ENCODE data around the gene PRPH. TPM values are rescaled to one million over a fixed set of nuclear protein-coding genes. Genes with fewer than 3 reads are reported as not detected.

Gene PRPH
- total and polyA plus RNA-seq, 2 of the 8 experiments (the other 6 are each of a cell fraction or from before 2014, with no cell fraction given), result 0.79 to 1.4 TPM

GRCh38 chr12:49339464-49339861, 44.5 kb downstream of the PRPH start (continued):
- TF ChIP-seq KDM1A (IDR thresholded peaks at IDR 0.05; ENCODE audit: borderline replicate concordance, low read length) (no peak), ASH2L (IDR thresholded peaks at IDR 0.05; ENCODE audit: low read length) (no peak), EP300 (IDR thresholded peaks at IDR 0.05; ENCODE audit: borderline replicate concordance in 1 of 2, low read depth in 2 of 2, low read length in 2 of 2) (no peak), SUZ12 (IDR thresholded peaks at IDR 0.05; ENCODE audit: low read length) (peak; percentile 3; the same call in 1 of the 2 replicates)

Measured in H1 (cell line).